ENCODE results near the gene DTHD1.

DNA sequence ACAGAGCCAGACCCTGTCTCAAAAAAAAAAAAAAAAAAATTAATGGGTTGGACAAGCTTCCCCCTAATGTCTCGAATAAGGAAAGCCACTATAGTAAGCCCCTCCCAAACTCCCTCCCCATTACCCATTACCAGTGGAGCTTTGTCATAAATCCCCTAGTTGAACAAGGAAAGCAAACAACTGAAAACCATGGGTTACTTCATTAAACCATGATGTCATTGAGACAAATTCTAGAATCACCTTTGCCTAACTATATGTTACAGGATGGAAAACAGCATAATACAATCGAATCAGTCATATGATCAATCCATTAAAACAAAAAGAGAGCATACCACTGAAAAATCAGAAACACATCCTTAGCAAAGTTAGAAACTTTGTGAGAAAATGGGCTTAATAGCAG lies 45.3 kb upstream of the DTHD1 start:
- TF ChIP-seq EZH2 (IDR thresholded peaks at IDR 0.05; ENCODE audit: insufficient read depth, poor library complexity, severe bottlenecking) (no peak), EZH2phosphoT487 (IDR thresholded peaks at IDR 0.05; ENCODE audit: insufficient read depth, low read depth) (no peak)
